ENCODE results near the gene IFNE.

DNA sequence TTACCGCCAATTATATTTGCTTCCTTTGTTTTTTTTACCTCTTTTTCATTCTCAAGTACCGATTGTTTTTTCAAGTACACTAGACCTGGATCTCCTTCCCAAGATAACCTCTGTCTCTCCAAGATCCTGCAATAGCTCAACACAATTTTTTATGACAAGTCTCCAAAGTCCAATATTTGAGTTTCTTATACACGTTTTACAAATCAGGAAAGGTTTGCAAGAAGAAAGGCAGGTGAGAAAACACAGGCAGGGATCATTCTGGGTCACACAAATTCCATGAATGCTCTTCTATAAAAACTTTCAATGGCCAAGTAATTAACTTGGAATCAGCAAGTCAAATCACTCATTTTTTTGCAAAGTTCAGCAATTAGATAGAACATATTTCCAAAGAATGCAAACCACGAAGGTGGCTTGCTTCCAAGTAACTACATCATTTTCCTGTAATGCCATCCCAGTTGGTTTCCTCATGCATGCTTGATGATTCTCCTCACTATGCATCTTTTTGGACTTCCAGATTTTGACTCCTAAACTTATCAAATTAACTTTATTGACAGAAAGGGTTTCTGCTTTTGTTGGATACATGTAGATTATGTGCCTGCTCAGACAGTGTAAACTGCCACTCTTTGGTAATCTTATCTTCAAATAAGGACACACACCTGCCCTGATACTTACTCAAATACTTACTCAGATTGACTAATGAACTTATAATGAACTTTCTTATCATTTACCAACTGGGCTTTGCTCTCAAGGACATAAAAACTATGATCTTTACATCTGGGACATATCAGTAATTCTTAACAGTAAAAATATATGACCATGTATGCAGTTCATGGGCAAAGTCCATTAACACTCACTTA is 24.7 kb upstream of the IFNE start:
- TF ChIP-seq POLR2AphosphoS5 (IDR thresholded peaks at IDR 0.05) (no peak), EP300 (IDR thresholded peaks at IDR 0.05) (no peak)
- TF ChIP-seq, protein P1, sequence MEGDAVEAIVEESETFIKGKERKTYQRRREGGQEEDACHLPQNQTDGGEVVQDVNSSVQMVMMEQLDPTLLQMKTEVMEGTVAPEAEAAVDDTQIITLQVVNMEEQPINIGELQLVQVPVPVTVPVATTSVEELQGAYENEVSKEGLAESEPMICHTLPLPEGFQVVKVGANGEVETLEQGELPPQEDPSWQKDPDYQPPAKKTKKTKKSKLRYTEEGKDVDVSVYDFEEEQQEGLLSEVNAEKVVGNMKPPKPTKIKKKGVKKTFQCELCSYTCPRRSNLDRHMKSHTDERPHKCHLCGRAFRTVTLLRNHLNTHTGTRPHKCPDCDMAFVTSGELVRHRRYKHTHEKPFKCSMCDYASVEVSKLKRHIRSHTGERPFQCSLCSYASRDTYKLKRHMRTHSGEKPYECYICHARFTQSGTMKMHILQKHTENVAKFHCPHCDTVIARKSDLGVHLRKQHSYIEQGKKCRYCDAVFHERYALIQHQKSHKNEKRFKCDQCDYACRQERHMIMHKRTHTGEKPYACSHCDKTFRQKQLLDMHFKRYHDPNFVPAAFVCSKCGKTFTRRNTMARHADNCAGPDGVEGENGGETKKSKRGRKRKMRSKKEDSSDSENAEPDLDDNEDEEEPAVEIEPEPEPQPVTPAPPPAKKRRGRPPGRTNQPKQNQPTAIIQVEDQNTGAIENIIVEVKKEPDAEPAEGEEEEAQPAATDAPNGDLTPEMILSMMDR (IDR thresholded peaks at IDR 0.05), result no peak
